Panc1 (cell line): ENCODE results near the gene OAS2.

Source experiments
- CTCF ChIP-seq: fragments of 450-650 bp; IDR thresholded peaks from 2 replicates; pipeline ENCODE4 v1.5.1; 2017; ENCODE audit warnings: mild to moderate bottlenecking
- REST ChIP-seq, 2 experiments: IDR thresholded peaks; 2 replicates each; pipeline ENCODE4 v1.6.1; 2011 to 2012; ENCODE audit warnings: low read depth in 2 of 2, control low read depth in 1 of 2, low read length in 1 of 2, mild to moderate bottlenecking in 1 of 2, moderate library complexity in 1 of 2; ENCODE audit not compliant: insufficient read depth in 1 of 2

GRCh38 chr12:113022563-113023297 is 44.4 kb downstream of the OAS2 start:
- no peak for TF ChIP-seq CTCF
- no peak for TF ChIP-seq REST (IDR thresholded peaks at IDR 0.05; ENCODE audit: insufficient read depth in 1 of 2, low read depth in 2 of 2, low read length in 1 of 2)
